ENCODE results near the gene TMEM132E.
"Not testable (repeated sequence)": the region's sequence is repeated elsewhere in the genome, so short reads cannot be mapped to it uniquely, and the experiment has no call there.

TMEM132E gene, protein sequence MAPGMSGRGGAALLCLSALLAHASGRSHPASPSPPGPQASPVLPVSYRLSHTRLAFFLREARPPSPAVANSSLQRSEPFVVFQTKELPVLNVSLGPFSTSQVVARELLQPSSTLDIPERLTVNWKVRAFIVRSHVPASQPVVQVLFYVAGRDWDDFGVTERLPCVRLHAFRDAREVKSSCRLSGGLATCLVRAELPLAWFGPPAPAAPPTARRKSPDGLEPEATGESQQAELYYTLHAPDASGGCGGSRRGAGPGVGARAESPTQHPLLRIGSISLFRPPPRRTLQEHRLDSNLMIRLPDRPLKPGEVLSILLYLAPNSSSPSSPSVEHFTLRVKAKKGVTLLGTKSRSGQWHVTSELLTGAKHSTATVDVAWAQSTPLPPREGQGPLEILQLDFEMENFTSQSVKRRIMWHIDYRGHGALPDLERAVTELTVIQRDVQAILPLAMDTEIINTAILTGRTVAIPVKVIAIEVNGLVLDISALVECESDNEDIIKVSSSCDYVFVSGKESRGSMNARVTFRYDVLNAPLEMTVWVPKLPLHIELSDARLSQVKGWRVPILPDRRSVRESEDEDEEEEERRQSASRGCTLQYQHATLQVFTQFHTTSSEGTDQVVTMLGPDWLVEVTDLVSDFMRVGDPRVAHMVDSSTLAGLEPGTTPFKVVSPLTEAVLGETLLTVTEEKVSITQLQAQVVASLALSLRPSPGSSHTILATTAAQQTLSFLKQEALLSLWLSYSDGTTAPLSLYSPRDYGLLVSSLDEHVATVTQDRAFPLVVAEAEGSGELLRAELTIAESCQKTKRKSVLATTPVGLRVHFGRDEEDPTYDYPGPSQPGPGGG (N-terminal part only)

DNA sequence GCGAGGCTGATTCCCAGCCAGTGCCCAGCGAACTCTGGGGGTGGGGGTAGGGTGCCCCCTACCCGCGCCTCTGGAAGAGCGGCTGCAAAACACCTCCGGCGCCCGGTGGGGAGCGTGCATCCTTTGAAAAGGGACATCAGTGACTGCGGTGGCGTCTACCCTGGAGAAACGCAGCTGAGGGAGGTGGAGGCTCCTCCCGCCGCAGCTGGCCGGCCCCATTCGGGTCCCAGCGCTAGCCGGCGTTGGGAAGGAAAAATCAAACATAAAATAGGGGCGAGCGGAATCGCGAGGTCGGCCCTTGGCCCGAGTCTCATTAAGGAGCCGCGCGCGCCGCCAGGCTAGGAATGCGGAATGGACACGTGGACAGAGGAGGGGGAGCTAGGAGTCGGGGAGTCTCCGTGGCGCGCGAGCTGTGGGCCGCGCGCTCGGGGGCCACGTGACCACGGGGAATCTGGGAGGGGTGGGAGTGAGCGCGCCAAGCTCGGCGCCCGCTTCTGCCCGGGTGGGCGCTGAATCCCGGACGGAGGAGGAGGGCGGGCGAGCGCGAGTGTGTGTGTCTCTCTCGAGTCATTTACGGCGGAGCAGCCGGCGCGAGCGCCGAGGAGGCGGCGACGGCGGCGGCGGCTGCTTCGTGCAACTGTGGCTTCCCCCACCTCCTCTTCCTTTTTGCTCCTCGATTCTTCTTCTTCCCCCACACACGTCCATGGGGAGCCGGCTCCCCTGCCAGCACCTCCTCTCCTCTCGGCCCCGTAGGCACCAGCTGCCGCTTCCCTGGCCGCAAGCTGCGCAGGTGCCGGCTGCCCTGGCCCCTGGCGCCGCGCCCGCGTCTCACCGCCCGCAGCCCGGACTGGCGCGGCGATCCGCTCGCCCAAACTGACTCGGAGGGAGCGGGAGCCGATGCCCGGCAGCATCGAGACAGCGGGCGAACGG is at the start of gene TMEM132E:
Gene TMEM132E (plus strand): TSS at position 566 of the 930 bp plus-strand sequence. CDS start 1,495 bp downstream, outside the sequence.
- no peak for DNase-seq

DNA sequence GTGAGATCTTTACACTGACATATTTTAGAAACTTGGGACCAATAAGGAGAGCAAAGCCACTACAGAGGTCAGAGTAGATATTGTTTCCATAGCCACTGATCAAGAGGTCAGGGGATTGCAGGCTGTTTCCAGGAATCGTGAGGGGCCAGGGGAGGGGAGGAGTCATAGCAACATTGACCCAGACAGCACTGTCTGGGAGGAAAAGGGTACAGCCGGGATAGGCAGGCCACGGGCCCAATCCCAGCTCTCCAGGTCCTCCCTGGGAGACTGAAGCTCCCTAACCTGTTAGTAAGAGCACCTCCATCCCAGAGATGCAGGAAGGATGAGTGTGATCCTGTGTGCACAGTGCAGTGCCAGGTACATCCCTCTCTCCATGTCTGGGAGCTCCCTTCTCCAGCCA is 48.5 kb upstream of the TMEM132E start:
- no peak for DNase-seq

DNA sequence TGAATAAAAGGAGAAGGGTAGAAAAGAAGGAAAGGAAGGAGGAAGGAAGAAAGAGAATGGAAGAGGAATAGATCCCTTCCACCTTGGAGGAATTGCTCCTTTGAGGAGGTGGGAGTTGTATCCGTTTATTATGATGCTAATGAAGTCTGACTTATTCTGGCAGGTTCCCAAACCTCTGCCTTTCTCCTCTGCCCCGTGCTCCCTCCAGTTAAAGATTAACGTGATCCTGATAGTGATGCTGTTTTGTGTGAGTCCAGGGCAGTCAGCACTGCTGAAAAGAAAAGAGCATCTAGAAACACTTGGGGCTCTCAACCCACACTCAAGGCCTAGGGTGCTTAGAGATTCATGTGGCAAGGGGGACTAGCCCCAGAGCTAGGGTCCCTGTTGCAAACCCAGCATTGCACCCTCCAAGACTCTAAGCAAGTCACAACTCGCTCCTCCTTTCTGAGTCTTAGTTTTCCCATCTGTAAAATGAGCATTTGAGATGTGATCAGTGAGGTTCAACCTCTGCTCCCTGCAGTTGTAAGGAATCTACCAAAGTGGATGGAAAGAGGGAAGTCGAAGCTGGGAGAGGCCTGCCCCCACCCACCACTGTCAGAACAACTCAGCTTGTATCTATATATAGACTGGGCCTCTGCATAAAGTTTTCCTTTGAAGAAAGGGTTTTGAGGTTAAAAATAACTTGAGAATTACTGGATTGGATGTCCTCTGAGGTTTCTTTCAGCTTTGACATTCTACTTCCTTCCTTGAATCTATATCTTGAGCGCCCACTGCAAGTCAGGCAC is 46.9 kb upstream of the TMEM132E start:
- DNase-seq, result no peak

DNA sequence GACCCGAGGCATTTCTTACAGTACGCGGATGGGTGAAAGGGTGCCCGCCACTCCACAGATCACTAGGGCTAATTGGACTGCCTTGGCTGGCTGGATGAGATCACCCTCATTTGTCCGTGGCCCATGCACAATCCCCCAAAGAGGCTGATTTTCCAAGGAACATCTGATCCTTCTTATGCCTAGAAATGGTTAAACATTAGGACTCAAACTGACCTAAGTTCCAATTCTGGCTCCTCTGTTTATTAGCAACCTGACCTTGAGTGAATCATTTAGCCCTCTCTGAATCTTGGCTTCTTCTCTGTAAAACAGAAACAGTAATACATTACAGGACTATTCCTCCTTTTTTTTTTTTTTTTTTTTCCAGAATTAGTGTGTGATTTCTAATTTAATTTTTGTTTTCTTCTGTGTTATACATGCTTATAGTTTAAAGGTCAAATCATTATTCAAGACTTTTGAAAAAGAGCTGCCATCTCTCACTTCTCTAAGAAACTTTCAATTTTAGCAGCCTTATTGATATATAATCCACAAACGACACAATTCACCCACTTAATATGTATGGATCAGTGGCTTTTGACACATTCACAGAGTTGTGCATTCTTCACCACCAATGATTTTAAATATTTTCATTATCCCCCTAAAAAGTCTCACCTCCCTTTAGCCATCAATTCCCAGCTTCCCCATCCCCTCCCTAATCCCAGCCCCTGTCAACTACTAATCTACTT is 45.4 kb upstream of the TMEM132E start:
- DNase-seq, result no peak

DNA sequence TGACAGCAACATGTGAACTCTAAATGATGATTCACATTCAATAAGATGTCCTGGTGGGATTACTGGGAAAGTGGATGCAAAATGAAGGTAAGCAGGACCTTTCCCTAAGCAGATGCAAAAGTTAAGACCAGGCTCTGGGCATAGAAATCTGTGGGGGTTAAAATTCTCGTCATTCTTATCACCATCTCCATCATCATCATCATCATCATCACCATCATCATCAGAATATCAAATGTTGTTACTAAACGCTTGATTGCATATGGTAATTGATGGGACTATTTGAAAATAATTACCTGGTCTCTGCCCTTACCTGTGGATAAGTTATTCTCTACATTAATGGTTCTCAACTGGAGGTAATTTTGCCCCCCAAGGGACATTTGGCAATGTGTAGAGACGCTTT is 41.9 kb upstream of the TMEM132E start:
- no peak for DNase-seq

DNA sequence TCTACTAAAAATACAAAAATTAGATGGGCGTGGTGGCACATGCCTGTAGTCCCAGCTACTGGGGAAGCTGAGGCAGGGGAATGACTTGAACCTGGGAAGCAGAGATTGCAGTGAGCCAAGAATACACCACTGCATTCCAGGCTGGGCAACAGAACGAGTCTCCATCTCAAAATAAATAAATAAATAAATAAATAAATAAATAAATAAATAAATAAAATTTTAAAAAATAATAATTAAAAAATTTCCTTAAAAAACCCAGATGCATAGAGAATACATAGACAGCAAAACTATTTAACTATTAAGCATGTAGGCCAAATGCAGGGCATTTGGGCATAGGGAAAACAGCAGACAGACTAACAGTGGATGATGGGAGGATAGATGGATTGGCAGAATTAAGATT is 40.8 kb upstream of the TMEM132E start:
- not testable (repeated sequence) for DNase-seq

DNA sequence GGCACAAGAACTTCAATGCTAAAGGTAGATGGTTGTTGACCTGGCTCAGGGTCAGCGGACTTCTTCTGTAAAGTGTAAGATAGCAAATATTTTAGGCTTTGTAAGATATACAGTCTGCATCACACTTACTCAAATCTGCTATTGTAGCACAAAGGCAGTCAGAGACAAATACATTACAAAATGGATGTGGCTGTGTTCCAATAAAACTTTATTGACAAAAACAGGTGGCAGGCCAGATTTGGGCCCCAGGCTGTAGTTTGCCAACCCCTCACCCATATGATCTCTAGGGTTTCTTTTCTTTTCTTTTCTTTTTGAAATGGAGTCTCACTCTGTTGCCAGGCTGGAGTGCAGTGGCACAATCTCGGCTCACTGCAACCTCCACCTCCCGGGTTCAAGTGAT is 39.5 kb upstream of the TMEM132E start:
- DNase-seq, result no peak

DNA sequence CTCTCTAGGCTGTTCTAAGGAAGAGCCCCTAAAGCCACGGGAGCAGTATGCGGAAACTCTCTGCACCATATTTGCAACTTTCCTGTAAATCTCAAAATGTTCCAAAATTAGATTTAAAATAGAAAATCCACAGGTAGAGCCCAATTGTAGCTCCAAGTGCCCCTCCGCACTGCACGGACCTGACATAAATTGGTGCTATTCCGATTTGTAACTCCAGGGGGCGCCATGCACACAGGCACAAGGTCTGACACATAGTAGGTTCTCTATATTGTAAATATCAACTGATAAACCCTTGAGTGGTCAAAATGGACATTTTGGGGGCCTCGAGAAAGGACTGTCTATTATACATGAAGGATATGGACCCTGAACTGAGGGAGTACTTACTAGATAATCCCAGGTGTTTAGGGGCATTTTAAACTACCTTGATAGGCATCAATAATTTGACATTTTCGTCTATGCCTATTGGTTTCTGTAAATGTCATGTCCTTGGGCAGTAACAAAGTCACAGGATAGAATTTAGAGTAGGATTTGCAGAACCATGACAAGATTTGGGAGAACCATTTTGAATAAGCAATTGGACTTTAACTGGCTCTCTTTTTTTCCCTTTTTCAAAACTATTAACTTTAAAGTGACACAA is 36.6 kb upstream of the TMEM132E start:
- no peak for DNase-seq

DNA sequence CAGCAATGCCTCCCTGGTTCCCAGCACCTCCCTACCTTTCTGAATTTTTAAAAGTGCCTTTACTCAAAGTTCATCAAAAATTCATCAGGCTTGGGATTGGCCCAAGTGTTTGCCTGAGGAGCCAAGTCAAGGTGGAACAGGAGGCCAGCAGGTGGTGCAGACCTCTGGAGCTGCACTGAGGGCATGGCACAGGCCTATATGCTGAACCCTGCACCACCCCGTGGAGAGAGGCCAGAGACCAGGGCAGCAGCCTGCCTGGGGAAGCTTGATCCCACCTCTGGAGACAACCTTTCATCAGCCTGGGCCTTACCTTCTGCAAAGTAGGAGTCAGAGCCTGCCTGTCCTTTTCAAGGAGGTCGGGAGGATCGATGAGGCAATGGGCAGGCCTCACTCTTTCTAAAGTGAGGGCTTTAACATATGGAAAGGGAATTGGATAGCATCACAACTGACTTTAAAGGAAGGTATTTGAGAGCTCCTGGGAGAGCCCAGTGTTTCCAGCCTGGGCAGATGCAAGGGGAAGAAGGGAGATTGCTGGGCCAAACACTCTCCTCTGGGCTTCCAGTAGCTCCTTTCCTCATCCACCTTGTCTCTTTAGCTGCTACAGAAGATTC is 31.8 kb upstream of the TMEM132E start:
- no peak for DNase-seq

DNA sequence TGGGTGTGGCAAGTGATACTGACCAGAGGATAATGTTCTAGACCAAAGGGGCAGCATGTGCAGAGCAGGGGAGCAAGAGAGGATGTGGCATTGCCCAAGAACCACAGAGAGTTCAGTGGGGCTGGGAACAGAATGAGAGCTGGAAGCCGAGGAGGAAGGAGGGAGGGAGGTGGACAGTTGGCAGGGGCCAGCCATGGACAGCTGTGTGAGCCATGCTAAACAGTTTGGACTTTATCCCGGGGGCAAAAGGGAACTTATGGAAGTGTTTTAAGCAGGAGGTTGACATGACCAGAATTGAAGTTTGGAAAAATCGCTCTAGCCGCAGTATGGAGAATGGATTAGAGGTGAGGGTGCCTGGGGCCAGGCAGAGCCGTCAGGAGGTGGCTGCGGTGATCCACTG is 29.4 kb upstream of the TMEM132E start:
- no peak for DNase-seq

DNA sequence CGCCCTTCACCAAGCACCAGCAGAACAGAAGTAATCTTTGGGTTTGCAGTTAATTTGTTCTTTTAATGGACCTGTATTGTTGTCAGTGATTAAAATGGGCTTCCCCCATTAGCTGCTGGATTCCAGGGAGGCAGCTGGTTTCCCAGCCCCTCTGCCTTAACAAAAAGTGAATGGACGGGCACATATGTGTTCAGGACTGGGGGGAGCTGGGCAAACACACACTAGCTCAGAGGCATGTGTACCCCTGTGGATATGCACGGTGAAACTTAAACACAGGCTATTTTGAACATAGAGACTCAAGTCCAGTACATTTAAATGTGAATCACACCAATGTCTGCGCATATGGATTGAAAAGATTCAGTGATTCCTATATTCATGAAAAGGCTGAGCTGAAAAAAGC is 25.5 kb upstream of the TMEM132E start:
- DNase-seq, result no peak

DNA sequence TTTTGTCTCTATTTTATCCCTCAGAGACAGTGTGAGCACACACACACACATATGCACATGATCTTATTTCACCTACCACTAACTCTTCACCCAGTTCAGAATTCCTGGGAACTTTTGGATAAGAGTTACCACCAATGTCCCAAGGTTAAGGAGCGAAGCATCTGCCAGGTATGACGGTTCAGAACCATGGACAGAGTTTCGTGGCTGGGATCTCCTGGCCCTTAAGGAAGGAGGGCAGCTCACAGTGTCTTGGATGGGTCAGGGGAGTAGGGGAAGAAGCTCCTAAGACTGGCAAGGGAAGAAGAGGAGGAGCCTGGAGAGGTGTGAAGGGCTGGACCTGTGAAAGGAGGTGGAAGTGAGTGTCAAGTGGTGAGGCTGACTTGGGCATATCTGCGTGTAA is 23.0 kb upstream of the TMEM132E start:
- no peak for DNase-seq

DNA sequence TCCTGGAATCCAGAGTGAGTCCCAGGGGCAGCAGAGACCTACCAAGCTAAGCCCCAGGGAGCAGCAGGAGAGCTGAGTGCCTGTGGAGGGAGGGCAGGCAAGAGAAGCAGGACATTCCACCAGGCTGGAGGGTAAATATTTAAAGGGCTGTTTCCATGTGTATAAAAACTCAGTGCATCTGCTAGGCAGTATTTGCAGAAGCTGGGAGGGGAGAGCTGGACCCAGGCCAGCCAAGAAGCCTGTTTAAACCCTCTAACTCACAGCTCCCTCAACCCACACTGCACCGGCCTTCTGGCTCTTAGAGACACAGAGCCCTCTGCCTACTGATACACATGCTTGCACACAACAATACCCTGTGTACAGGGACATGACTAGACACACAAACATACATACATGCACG is 22.5 kb upstream of the TMEM132E start:
- no peak for DNase-seq

DNA sequence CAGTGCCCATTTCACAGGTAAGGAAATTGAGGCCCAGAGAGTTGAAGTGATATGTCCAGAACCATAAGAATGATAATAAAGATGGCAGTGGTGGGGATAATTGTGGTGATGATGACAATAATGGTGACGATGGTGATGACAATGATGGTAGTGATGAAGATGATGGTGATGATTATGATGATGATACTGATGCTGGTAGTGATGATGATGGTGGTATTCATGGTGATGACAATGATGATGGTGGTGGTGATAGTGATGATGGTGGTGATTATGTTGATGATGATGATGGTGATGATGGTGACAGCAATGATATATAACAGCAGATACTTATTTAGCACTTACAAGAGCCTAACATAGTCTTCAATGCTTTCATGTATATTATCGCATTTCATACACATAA is 18.1 kb upstream of the TMEM132E start:
- no peak for DNase-seq

DNA sequence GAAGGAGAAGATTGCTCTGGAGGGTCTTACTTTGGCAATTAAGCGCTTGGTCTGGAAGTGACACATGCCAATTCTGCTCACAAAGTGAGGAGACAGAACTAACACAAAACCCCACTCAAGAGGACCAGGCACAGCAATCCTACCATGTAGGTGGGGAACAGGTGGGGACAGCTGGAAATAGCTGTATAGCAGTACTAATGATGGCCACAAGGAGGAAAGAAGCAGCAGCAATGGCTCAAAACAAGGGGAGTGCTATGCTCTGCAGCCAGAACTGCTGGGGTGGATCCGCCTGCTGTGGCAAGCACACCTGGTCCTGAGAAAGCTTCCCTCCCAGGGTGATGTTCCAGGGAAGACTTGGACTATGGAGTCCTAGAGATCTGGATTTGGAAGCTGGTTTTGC is 17.0 kb upstream of the TMEM132E start:
- no peak for DNase-seq

DNA sequence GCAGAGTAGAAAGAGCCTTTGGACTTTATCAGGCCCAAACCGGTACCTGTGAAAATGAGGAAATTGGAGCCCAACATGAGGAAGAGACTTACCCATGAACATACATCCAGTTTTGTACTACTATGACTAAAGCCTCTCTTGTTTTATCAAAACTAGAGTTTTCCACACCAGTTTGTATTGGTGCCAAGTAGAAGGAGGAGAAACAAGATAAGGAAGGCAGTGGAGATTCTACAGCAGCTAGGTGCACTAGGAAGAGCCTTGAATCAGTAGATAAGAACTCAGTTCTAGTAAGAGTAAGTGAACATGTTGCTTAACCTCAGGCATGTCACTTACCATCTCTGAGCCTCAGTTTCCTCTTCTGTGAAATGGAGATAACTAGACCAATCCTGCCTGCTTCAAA is 13.7 kb upstream of the TMEM132E start:
- DNase-seq, result no peak

DNA sequence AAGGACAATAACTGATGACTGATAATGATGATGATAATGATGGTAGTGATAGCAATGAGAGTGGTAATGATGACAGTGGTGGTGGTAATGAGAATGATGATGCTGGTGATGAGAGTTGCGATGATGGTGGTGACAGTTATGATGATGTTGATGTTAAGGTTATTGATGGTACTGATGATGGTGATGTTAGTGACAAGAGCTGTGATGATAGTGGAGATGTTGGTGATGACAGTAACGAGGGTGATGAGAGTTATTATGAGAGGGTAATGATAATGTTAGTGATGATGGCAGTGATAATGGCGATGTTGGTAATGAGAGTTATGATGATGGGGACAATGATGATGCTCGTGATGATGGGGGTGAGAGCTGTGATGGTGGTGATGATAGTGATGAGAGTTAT is 13.2 kb upstream of the TMEM132E start:
- no peak for DNase-seq

DNA sequence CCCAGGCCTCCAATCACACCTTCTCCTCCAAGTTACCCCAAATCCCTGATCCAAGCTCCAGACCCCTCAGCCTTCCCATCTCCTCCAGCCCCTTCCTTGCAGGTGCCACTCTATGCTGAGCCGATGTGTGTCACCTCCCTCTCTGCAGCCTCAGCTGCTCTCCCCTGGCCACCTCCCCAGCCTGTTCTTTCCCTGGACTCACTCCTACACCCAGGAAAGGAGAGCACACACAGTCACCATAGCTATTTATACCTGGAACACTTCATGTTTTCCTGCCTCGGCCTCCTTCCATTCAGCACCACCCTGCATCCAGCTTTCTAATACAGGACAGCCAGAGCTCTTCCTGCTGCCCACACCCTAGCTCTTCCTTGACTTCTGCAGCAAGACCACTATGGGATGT is 12.5 kb upstream of the TMEM132E start:
- DNase-seq, result no peak

DNA sequence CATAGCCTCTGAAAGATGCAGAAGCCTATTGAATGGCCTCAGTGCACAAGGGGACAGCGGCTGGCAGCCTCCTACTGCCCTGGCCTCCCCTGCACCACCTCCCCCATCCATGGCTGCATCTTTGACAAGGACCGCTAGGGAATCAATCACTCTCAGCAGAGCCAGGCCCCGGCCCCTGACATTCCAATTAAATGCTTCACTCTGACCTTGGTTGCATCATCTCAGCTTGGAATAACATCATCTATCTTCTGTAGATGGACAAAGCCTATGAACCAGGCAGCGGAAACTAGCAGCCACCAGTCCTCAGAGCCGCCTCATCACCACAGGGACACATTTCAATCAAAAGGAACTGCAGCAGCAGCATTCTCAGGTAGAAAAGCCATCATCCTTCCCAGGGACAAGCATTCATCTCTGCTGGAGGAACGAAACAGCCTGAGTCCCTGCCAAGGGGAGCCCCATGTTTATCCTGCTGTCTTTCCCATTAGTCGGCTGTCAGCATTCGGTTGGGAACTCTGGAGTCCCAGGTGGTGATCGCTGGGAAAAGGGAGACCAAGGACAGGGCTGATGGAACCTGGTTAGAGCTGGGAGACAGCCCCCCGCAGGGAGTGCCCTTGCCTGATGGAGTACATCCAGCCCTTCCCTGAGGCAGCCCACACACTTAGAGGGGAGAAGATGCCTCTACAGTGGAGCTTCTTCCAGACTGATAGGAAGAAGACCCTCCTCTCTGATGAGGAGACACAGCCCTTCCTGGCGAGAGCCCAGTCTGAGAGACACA is 11.5 kb upstream of the TMEM132E start:
- DNase-seq, result no peak

DNA sequence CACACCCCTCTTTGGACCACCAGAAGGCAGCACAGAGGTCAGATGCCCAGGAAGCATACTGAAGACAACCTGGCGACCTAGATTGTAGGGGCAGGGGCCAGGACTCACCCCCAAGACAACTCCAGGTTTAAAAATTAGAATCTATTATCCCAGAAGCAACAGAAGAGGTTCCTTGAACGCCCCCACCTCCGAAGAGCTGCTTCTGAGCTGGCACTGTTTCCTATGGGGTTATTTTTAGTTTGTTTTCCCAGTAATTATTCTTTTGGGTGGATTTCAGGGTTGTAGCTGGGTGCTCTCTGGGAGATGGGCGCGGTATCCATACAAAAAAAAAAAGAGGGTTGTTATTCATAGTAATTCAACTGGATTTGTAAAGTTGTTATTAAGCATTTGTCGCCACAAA is 10.4 kb upstream of the TMEM132E start:
- no peak for DNase-seq
